Activated naive CD4-positive, alpha-beta T cell treated with Interleukin-2 at 50 U/mL for 16 hours (primary cell): Measurements from ENCODE around the gene COPS8.

Experiments used
- DNase-seq: peaks from one replicate; pipeline ENCODE4 v3.0.0-alpha.2; 2020

The COPS8 gene

GRCh38 chr2:237066396-237066795, 19.3 kb upstream of the COPS8 start:
- no peak for DNase-seq

- no peak for DNase-seq
These were observed 17.6 kb upstream of the COPS8 start for GRCh38 chr2:237068005-237068576.

GRCh38 chr2:237072067-237072931, 13.4 kb upstream of the COPS8 start:
- peak; percentile 76 for DNase-seq

GRCh38 chr2:237073552-237073951, 12.1 kb upstream of the COPS8 start:
- DNase-seq = no peak

- no peak for DNase-seq
These were observed 11.3 kb upstream of the COPS8 start for GRCh38 chr2:237074211-237074993.

- no peak for DNase-seq
These were observed 9.7 kb upstream of the COPS8 start for GRCh38 chr2:237075749-237076599.

- DNase-seq = no peak
These were observed 4.1 kb upstream of the COPS8 start for GRCh38 chr2:237081596-237081995.

GRCh38 chr2:237083026-237083425, 2.7 kb upstream of the COPS8 start:
- DNase-seq = no peak

GRCh38 chr2:237084444-237084843, 1.2 kb upstream of the COPS8 start:
- DNase-seq = no peak

GRCh38 chr2:237090906-237091305, 5.2 kb downstream of the COPS8 start:
- no peak for DNase-seq

- DNase-seq = no peak
These were observed 6.2 kb downstream of the COPS8 start for GRCh38 chr2:237091779-237092436.

- no peak for DNase-seq
These were observed 6.8 kb downstream of the COPS8 start for GRCh38 chr2:237092506-237092905.

GRCh38 chr2:237092920-237093781, 7.5 kb downstream of the COPS8 start:
- no peak for DNase-seq

GRCh38 chr2:237096201-237096600, 10.5 kb downstream of the COPS8 start:
- no peak for DNase-seq

- DNase-seq = no peak
These were observed 11.2 kb downstream of the COPS8 start for GRCh38 chr2:237096911-237097310.

GRCh38 chr2:237097326-237097910, 11.7 kb downstream of the COPS8 start:
- no peak for DNase-seq

- no peak for DNase-seq
These were observed 12.4 kb downstream of the COPS8 start for GRCh38 chr2:237097911-237098702.

GRCh38 chr2:237099804-237100203, 14.1 kb downstream of the COPS8 start:
- no peak for DNase-seq

- DNase-seq = no peak
These were observed 15.7 kb downstream of the COPS8 start for GRCh38 chr2:237101118-237101979.
